GM21515 (cell line): ENCODE results near the gene FGF12.
"Not testable (repeated sequence)": the region's sequence is repeated elsewhere in the genome, so short reads cannot be mapped to it uniquely, and the experiment has no call there.

Experiments used
- ATAC-seq: cut with Tn5 transposase; IDR thresholded peaks from one replicate; pipeline ENCODE4 v1.9.1; 2021; ENCODE audit not compliant: unreplicated experiment

The FGF12 gene

GRCh38 chr3:192597506-192597905, 129.8 kb downstream of the FGF12 start:
- ATAC-seq: no peak

DNA sequence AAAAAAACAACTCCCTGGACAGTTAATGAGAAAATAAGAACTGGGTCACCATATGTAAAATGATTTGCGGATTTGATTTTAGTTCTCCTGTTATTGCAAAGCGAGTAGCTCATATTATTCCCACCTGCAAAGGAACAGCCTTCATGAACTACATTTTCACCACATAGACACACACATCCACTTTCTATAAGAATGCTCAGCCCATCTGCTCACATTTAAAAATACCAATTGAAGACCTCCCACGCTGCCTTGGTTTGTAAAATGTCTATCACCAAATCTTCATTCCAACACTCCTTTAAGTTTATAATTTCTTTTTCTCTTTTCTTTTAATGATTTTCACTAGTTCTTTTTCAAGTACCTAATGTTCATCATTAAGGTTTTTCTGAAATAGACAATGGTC, 148.6 kb downstream of the FGF12 start:
- ATAC-seq: no peak

DNA sequence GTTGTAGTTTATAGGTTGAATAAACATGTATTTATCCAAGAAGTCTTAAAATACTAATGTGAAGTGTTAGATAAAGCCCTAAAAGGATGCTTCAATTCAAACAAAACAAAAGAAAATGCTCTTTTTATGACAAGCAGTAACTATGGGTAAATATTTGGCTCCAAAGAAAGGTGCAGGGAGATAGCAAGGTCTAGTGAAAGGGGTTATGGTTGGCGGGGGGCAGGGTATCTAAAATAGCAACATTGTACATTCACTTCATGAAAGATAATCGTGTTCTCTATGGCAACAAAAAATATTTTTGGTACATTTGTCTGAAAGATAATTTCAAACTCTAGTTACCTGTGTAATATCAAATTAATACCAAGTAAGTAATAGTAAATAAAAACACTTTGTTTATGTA, 149.5 kb downstream of the FGF12 start:
- no peak for ATAC-seq

GRCh38 chr3:192577271-192577670, 150.1 kb downstream of the FGF12 start:
- no peak for ATAC-seq

DNA sequence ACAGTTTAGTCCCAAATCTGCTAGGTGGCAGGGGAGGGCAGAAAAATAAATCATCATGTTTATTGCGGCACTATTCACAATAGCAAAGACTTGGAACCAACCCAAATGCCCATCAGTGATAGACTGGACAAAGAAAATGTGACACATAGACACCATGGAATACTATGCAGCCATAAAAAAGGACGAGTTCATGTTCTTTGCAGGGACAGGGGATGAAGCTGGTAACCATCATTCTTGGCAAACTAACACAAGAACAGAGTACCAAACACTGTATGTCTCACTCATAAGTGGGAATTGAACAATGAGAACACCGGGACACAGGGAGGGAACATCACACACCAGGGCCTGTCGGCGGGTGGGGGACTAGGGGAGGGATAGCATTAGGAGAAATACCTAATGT, 150.6 kb downstream of the FGF12 start:
- ATAC-seq: not testable (repeated sequence)

- no peak for ATAC-seq
Observed at GRCh38 chr3:192575879-192576506, 151.3 kb downstream of the FGF12 start.

- no peak for ATAC-seq
Observed at GRCh38 chr3:192573240-192573639, 154.1 kb downstream of the FGF12 start.

- ATAC-seq: no peak
Observed at GRCh38 chr3:192570821-192571791, 156.2 kb downstream of the FGF12 start.

DNA sequence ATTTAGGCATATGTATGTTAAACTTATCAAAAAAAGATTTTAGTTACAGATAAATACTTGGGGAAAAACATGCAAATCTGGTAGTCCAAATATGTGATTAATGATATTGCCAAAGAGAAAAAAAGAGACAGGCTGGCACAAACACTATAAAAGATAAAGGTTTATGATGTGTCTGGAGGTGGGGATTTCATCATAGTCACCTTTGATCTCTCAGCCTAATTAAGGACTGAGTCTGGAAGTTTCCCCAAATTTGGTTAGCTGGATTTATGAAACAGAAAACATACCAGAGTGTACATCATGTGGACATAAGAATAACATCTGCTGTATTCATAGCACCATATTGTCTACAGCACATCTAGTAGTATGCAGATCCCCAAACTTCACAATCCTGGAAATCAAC, 157.0 kb downstream of the FGF12 start:
- ATAC-seq: no peak

DNA sequence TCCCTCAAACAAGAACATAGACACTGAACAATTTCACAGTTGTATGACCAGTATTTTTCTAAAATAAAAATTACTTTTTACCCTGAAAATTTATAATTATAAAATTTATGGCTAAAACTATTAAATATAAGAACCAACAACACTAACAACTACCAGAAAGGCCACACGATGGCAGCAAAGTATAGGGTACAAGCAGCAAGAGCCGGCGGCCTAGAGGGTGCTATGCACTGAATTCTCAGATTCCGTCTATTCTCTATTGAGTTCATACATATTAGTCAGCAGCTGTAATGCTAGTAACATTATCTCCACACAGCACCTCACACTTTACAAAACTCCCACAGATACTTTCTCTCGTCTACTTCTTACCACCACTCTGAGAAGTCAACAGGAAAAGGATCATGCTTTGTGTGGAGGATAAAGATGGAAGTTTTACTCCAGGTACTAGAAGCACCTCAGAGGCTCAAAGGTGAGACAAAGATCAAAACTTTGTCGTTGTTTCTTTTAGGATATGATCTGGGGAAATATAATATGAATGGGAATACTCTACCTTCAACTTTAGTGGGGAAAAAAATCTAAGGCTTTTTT, 160.5 kb downstream of the FGF12 start:
- ATAC-seq: peak; percentile 91

DNA sequence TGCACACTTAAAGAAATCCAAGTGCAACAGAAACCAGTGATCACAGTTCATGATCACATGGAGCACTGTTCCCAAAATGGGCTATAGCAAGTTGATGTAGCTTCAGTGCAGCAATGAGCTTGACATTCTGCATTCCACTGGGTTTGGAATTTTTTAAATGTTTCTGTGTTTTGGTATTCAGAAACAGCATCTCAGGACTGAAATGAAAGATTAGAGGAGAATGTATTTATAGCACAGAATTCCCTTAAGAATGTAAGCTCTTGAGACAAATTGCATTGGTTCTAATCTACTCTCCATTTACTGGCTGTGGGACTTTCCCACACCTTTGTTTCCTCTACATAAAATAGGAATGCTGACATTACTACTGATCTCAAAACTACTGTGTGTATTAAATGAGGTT, 162.7 kb downstream of the FGF12 start:
- no peak for ATAC-seq

GRCh38 chr3:192563417-192563816, 163.9 kb downstream of the FGF12 start:
- no peak for ATAC-seq

- no peak for ATAC-seq
Observed at GRCh38 chr3:192553707-192554106, 173.6 kb downstream of the FGF12 start.

- ATAC-seq: no peak
Observed at GRCh38 chr3:192550356-192550755, 177.0 kb downstream of the FGF12 start.

- ATAC-seq: no peak
Observed at GRCh38 chr3:192545333-192545732, 182.0 kb downstream of the FGF12 start.

DNA sequence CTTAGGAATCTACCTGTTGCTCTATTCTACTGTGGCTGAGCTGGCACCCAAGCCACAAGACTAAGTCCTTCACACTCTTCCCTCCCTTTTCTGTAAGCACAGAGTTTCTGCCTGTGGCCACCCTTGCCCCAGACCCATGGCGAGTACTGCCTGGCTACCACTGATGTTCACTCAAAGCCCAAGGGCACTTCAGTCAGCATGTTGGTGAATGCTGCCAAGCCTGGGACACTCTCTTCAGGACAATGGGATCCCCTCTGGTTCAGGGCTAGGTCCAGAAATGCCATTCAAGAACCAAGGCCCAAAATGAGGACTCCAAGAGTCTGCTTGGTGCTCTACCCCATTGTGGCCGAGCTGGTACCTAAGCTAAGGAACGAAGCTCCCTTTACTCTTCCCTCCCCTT, 184.2 kb downstream of the FGF12 start:
- no peak for ATAC-seq

DNA sequence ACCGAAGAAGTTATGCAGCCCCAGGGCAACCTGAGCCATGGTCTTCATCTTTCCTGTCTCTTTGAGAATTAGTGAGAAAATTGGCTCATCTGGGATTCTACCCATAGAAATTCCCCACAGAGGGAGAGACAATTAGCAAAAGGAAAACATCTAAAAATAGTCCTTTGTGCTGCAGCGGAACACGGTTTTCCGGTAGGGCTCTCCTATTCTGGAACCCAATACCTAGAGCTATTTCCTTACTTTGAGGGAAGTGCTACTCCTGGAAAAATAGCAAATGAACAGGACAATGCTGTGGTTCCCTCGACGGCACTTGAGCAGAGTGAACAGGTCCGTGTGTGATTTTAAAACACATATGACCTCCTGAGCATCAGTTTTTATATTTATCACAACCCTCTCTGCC, 210.5 kb downstream of the FGF12 start:
- ATAC-seq: no peak

GRCh38 chr3:192515664-192516045, 211.7 kb downstream of the FGF12 start:
- no peak for ATAC-seq

DNA sequence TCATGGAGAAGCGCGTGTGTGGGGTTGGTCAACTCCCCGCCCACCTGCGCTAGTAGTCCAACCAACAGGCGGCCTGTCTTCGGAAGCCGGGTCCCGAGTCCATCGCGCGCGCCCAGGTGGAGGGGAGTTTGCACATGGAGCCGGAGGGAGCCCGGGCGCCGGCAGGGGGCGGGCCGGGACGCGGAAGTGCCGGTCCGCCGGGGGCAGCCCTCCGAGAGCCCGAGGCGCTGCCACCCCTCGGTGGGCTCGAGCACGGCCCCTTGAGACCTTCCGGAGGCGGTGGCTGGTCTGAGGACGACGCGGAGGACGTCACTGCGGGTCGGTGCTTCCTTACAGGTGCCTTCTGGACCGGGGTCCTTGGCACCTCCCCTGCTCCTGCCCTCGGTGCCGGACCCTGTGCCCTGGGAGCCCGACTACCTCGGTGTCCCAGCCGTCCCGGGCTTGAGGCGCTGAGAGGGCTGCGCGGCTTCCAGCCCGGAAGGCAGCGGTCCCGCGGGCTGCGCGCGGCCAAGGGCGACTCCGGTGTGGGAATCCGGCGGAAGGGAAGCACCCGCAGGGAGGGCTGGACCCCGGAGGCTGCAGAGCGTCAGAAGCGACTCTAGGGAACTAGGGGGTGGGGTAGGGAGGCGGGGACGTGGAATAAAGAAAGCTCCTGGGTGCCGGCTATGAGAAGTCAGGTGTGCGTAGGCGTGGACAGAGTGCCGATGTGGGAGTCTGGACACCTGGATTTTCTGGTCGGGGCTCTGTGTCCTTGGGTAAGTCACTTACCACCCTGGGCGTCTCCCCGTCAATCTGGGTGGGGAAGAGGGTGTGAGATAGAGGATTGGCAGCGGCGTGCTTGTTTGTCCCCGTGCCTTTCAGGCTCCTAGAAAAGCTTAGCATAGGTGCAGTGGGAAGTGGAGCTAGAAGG, 212.3 kb downstream of the FGF12 start:
- no peak for ATAC-seq

GRCh38 chr3:192514081-192514753, 213.1 kb downstream of the FGF12 start:
- ATAC-seq: no peak
